GM21390 (cell line): Measurements from ENCODE around the gene RNF212.

Experiments
- ATAC-seq: cut with Tn5 transposase; IDR thresholded peaks from one replicate; pipeline ENCODE4 v1.9.1; 2021; ENCODE audit not compliant: unreplicated experiment

RNF212 gene

GRCh38 chr4:1090465-1091440 is 22.6 kb downstream of the RNF212 start:
- ATAC-seq, result no peak

DNA sequence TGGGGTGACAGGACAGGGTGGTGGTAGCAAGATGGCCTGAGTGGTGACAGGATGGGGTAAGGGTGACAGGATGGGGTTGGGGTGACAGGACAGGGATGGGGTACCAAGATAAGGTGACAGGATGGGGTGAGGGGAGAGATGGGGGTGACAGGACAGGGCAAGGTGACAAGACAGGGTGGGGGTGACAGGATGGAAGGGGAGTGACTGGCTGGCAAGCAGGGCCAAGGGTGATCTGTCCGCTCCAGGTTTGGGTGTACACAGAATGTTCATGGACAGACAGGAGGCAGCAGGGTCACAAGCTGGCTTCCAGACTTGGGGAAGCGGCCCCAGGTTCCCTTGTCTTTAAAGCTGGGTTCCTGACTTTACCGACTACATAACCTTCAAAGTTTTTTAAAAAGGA is 23.3 kb downstream of the RNF212 start:
- ATAC-seq, result no peak

DNA sequence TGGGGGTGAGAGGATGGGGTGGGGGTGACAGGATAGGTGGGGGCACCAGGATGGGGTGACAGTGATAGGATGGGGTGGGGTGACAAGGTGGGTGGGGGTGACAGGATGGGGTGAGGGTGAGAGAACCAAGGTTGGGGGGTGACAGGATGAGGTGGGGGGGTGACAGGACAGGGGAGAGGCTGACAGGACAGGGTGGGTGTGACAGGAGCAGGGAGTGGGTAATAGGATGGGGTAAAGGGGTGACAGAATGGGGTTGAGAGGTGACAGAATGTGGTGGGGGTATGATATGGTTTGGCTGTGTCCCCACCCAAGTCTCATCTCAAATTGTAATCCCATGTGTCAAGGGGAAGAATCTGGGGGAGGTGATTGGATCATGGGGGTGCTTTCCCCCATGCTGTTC is 26.0 kb downstream of the RNF212 start:
- ATAC-seq, result no peak

- ATAC-seq, result no peak
Measured at GRCh38 chr4:1086011-1086410, 27.4 kb downstream of the RNF212 start.

GRCh38 chr4:1085404-1085799 is 28.0 kb downstream of the RNF212 start:
- no peak for ATAC-seq

- ATAC-seq, result no peak
Measured at GRCh38 chr4:1084796-1085403, 28.5 kb downstream of the RNF212 start.

- no peak for ATAC-seq
Measured at GRCh38 chr4:1084394-1084793, 29.0 kb downstream of the RNF212 start.

GRCh38 chr4:1082215-1083182 is 30.9 kb downstream of the RNF212 start:
- no peak for ATAC-seq

GRCh38 chr4:1081689-1082040 is 31.7 kb downstream of the RNF212 start:
- ATAC-seq, result no peak

DNA sequence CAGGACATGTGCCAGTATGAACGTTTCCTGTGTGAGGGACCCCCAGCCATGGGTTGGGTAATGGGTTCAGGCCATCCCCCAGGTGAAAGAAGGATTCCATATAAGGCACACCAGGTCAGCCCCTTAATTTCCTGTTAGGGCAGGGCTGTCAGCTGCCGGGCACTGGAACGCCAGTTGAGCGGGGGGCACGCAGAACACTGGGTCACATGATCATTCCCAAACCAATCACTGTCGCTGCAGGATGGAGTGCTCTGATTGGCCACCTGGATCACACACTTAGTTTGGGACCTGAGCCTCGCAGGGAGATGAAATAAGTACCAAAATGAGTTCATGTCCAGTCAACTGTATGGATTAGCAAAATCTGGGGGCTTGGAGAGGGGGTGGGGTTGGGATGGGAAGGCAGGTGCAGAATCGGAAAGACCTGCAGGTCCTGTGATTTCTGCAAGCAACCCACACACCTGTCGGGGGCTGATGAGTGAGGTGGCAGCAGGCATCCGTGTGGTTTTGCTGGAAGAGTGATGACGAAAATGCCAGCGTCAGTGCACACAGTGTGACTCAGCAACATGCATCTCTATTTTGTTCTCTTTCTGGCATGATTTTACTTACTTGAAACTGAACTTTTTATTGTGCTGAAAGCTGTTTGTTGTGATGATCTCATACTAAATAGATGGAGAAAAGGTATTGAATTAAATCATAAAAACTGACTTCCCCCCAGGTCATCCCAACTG is 32.2 kb downstream of the RNF212 start:
- ATAC-seq, result no peak

- ATAC-seq, result no peak
Measured at GRCh38 chr4:1080432-1080831, 32.9 kb downstream of the RNF212 start.

DNA sequence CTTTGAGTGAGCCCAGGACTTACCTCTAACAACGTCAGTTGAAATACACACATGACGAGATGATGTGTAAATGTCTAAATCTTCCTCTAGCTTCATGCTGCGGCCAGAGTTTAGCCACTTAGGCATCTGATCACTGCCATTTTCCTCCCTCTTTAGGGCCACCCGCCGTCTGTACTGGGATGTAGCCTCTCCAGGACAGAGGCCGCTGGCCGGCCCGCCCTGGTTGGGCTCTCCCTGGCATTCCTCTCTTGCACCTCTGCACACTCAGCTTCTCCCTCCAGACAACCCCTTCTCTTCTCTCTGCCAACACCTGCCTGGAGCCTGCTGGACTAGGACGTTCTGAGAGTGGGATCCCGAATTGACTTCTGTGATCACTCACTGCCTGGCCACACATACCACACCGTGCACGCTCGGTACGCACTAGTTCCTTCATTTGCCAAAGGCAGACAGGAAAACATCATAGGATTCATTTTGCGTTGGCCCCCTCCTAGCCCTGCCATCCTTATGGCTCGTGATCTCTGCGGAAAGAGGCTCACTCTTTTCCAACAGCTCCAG is 33.6 kb downstream of the RNF212 start:
- ATAC-seq, result no peak

GRCh38 chr4:1078490-1078889 is 34.9 kb downstream of the RNF212 start:
- ATAC-seq, result no peak

DNA sequence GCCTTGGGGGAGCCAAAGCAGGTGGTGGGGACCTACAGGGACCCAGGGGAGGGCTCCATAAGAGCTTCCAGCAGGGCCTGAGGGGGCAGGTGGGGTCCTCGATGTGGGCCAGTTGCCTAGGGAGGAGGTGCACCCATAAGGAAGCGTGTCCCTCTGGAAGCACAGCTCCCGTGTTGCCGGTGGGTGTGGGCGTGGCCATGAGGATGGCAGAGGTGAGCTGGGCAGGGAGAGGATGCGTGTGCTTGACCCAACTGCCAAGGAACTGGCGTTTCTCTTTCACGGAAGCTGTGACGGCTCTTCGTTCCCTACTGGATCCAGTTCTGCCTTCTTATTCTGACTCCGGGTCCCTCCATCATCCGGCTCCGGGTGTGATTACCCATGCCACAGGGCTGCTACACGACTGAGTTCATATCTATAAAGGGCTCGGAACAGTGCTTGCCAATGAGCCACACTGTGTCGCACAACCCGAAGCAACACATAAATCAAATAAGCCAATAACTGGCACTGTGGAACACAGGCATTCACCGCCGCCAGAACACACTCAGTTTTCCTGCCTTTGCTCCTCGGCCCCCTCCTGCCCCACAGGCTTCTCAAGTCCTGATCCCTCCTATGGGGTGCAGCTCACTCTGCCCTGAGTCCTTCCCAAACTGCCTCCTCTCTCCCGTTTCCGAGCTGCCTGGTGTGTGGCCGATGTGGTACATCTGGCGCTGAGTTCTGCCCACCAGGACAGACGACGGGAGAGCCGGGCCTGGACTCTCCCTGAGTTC is 35.5 kb downstream of the RNF212 start:
- ATAC-seq, result no peak

DNA sequence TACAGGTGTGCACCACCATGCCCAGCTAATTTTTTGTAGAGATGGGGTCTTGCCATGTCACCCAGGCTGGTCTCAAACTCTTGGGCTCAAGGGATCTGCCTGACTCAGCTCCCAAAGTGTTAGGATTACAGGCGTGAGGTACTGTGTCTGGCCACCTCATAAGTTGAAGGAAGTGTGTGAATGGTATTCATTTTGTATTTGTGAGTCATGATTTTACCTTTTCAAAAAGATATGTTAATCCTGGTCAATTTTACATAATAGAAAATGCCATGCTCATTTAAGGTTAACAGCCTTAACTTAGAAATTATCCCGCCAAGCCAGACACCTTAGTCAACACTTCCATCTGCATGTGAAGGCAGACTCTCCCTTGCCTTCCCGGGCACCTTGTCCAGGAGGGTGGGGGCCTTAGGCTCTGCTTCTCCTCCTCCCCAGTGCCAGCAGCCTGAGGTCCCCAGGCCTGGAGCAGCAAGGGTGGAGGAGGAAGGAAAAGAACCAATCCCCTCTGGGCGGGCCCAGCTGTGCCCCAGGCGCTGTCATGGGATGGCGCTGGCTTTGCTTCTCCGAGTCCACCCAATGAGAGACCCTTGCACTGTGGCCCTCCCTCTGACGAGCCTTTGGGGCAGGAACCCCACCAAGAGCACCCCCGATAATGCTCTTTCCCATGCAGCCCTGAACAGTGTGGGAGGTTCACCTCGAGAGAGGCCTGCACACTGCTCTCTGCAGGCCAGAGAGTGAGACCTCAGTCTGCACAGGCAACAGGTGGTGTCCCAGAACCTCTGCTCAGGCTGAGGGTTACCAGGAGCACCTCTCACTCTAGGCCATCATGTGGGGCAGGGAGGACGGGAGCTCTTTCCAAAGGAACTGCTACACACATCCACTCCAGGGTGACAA is 37.3 kb downstream of the RNF212 start:
- no peak for ATAC-seq

DNA sequence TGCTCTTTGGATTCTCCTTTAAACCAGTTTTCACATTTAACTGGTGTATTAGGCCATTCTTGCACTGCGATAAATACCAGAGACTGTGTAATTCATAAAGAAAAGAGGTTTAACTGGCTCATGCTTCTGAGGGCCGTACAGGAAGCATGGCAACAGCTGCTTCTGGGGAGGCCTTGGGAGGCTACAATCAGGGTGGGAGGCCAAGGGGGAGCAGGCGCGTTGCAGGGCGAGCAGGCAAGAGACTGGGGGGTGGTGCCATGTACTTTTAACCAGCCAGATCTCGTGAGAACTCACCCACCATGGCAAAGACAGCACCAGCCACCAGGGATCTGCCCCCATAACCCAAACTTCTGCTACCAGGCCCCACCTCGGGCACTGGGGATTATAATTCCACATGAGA is 38.1 kb downstream of the RNF212 start:
- ATAC-seq, result no peak

GRCh38 chr4:1074077-1074476 is 39.3 kb downstream of the RNF212 start:
- no peak for ATAC-seq

- no peak for ATAC-seq
Measured at GRCh38 chr4:1072830-1073446, 40.4 kb downstream of the RNF212 start.
